Measurements from ENCODE around the gene AKT1.
"Not testable (repeated sequence)": the region's sequence is repeated elsewhere in the genome, so short reads cannot be mapped to it uniquely, and the experiment has no call there.

Gene AKT1

DNA sequence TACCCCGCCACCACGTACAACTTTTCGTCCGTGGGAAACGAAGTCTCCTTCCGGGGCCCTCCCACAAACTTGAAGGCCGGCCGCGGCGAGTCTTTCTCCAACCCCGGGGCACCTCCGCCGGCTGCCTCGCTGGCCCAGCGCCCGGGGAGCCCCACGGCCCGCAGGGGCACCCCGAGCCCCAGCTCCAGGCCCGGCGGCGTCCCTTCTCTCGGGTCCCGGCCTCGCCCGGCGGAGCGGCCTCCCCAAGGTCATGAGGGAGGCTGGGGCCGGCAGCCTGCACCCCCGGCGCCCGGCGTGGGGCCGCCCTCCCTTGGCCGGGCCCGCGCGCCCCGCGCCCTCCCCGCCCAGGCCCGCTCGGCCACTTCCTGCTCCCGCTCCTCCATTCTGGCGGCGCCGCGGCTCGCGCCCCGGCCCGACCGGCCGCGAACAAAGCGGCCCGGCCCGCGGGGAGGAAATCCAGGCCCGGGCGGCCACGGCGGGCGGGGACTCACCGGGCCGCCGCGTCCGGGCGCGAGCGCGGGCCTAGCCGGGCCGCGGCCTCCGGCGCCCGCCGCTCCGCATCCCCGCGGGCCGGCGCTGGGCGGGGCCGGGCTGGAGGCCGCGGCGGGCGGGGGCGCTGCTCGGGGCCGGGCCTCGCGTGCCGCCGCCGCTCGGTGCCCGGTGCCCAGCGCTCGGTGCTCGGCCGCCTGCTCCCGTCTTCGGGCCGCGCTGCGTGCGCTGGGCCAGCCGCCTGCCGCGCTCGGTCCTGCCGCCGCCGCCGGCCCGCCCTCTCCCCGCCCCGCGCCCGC is at the start of gene AKT1:
AKT1 (minus strand) TSS at position 756 of the 788 bp plus-strand sequence. CDS start 3,105 bp downstream, outside the sequence.
- peak; percentile 32 for DNase-seq

- no peak for DNase-seq
Observed at GRCh38 chr14:104845033-104845666, 49.6 kb upstream of the AKT1 start.

DNA sequence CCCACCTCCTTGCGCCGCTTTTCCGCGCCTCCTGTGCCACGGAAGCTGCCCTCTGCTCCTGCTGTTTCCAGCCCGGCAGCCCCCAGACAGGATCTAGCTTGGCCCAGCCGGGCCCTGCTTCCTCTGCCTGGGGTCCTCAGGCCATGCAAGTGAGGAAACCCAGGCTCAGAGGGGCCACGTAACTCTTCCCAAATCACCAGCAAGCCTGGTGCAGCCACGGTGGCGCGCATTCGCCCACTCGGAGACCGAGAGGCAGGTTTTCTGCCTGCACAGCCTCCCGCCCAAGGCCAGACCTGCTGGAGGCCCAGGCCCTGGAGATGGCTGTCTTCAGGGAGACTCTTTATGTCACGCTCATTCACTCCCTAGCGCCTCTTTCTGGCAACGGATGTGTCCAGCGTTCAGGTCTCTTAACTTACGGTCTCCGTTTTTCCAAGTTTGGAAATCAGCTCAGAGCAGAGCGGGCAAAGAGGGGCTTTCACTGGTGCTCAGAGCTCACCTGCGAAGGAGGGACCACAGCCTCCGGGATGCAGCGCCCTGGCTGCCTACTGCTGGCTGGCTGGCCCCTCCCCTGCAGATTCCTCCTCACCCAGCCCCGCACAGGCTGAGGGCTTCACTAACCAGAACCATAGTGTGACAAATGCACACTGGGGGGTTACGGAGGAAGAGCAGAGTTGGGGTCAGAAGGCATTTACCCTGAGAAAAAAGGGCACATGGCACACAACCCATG is 48.9 kb upstream of the AKT1 start:
- DNase-seq = no peak

GRCh38 chr14:104843442-104844305 is 48.1 kb upstream of the AKT1 start:
- no peak for DNase-seq

- DNase-seq = no peak
Observed at GRCh38 chr14:104843006-104843405, 47.5 kb upstream of the AKT1 start.

DNA sequence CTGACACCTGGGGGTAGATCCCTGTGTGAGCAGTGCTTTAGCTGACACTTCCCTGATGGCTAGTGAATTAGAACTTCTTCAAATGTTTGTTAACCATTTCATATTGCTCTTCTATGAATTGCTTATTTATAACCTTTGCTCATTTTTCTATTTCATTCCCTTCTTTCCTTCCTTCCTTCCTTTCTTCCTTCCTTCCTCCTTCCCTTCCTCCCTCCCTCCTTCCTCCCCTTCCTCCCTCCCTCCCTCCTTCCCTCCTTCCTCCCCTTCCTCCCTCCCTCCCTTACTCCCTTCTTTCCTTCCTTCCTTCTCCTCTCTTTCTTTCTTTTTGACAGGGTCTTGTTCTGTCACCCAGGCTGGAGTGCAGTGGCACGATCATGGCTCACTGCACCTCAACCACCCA is 46.2 kb upstream of the AKT1 start:
- DNase-seq = no peak

DNA sequence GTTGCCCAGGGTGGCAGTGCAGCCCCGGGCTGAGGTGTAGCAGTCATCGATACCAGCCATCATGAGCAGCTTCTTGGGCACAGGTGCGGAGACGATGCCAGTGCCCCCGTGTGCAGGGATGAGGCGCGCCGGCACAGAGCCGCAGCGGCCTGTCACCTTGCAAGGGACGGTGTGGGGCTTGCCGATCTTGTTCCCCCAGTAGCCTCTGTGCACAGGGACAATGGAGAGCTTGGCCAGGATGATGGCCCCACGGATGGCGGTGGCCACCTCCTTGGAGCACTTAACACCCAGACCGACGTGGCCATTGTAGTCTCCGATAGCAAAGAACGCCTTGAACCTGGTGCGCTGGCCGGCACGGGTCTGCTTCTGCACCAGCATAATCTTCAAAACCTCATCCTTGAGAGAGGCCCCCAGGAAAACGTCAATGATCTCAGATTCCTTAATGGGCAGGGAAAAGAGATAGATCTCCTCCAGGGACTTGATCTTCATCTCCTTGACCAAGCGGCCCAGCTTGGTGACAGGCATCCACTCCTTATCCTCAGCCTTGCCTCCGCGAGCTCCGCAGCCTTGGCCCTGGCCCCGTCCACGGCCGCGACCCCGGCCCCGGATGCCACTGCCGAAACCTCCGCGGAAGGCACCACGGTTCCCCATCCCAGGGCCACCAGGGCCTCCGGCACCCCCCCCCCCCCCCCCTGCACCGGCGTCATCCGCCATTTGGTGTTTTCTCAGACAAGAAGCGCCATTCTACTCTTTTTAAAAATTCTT is 40.8 kb upstream of the AKT1 start:
- DNase-seq = not testable (repeated sequence)

DNA sequence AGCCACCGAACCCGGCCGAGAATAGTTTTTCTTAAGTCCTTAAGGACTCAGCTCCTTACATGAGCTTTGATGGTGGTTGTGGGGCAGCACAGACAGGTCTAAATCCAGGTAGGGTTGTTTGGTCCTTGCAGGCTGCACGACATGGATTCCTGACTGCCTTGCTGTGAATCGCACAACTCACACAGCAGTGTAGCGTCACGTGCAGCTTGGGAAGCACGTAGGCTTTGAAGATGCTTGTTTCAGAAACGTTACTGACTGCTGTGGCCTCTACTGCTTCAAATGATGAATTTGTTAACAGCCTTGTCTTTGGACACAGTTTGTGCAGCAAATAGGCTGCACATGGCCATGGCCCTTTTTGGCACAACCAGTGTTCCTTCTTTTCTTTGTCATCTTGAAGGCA is 35.2 kb upstream of the AKT1 start:
- no peak for DNase-seq

- peak; percentile 72 for DNase-seq
Observed at GRCh38 chr14:104827177-104828055, 31.9 kb upstream of the AKT1 start.

- DNase-seq = no peak
Observed at GRCh38 chr14:104826861-104827176, 31.3 kb upstream of the AKT1 start.

- peak; percentile 91 for DNase-seq
Observed at GRCh38 chr14:104826189-104826860, 30.8 kb upstream of the AKT1 start.

GRCh38 chr14:104824353-104824997 is 28.9 kb upstream of the AKT1 start:
- no peak for DNase-seq

GRCh38 chr14:104822821-104823615 is 27.5 kb upstream of the AKT1 start:
- no peak for DNase-seq

DNA sequence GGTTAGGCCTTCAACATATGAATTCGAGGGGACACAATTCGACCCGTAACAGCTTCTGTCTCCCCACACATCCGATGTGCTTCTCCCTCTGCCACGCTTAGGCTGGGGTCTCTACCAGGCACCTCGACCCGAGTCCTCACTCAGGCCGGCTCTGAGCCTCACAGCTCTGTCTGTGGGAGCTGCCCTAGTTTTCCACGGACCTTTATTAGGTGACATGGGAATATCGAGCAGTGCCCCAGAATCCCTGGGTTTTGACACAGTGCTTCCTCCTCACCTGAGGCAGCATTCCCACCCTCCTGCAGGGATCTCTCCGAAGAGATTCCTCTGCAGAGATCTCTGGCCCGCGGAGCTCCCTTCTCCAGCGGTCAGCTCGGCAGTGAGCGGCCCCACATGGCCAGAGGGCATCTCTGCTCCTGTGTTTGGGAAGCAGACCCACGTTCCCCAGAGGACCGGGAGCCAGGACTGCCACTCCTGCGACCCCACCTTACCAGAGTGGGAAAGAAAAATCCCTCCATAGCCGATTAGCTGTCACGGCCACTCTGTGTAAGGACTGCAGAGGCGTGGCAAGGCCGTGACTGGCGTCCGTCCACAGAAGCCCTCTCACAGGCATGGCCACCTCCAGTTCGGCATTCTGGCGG is 26.5 kb upstream of the AKT1 start:
- DNase-seq = no peak

- DNase-seq = no peak
Observed at GRCh38 chr14:104821229-104821945, 25.8 kb upstream of the AKT1 start.

- no peak for DNase-seq
Observed at GRCh38 chr14:104820669-104821228, 25.2 kb upstream of the AKT1 start.

- DNase-seq = no peak
Observed at GRCh38 chr14:104819361-104819781, 23.8 kb upstream of the AKT1 start.

Measured in CD4-positive, alpha-beta T cell treated with Interleukin-21 for 1 hour (primary cell).